Thoracic aorta (tissue), 2 donors: ENCODE data around the gene SSPN. TPM values are rescaled to one million over a fixed set of nuclear protein-coding genes. Genes with fewer than 3 reads are reported as not detected.

Experiments
- ATAC-seq: fragments of 150-250 bp; one replicate; pipeline ENCODE4 v1.8.0; 2017; ENCODE audit warnings: low read depth; ENCODE audit not compliant: insufficient number of reproducible peaks, low FRiP score
- DNase-seq: peaks from one replicate; pipeline ENCODE4 v3.0.0-alpha.2; 2020; ENCODE audit warnings: low spot score
- H3K27ac ChIP-seq, 2 donors: fragments of 200-600 bp; sonication (generic); 1 replicate in 1 of 2; 2 replicates in 1 of 2; pipeline ENCODE4 v1.5.1; 2016; ENCODE audit warnings: mild to moderate bottlenecking in 2 of 2, moderate library complexity in 2 of 2
- H3K27me3 ChIP-seq: fragments of 200-600 bp; sonication (generic); replicated peaks from 2 replicates; pipeline ENCODE4 v1.6.0; 2016; ENCODE audit warnings: mild to moderate bottlenecking; ENCODE audit not compliant: insufficient read depth
- H3K36me3 ChIP-seq: fragments of 200-600 bp; sonication (generic); one replicate; pipeline ENCODE4 v1.5.1; 2016
- H3K4me1 ChIP-seq, 2 donors: fragments of 200-600 bp; sonication (generic); 1 replicate in 1 of 2; 2 replicates in 1 of 2; pipeline versions ENCODE4 v1.5.1 to v1.6.0; 2016; ENCODE audit warnings: low read depth in 2 of 2, mild to moderate bottlenecking in 1 of 2; ENCODE audit not compliant: control insufficient read depth in 1 of 2
- H3K4me3 ChIP-seq: fragments of 200-600 bp; sonication (generic); 2 replicates; pipeline ENCODE4 v1.5.1; 2016; ENCODE audit warnings: mild to moderate bottlenecking
- H3K9me3 ChIP-seq: fragments of 200-600 bp; sonication (generic); 2 replicates; pipeline ENCODE4 v1.5.1; 2016
- total RNA-seq, 2 donors: library from RNA; depleted of rRNA; stranded (reverse); fragments of >200 nt; gene quantifications; one replicate each; pipeline versions ENCODE4 v1.1.0 to v1.2.3, GENCODE V29; 2016
- TF ChIP-seq, protein P1 (sequence below): fragments of 200-600 bp; sonication (generic); IDR thresholded peaks from one replicate; pipeline ENCODE4 v1.5.1; 2019; ENCODE audit warnings: antibody characterized with exemption

The SSPN gene
- total RNA-seq, 2 donors from 2014 or later, result 36.7 to 50.9 TPM

GRCh38 chr12:26153421-26154154 lies 41.8 kb upstream of the SSPN start:
- H3K4me3 ChIP-seq, result peak overlapping the region; percentile 42
- H3K9me3 ChIP-seq, result no peaks in the 10 kb centered on the region
- peak overlapping the region; percentile 57 to 73 for H3K27ac ChIP-seq
- TF ChIP-seq, protein P1, sequence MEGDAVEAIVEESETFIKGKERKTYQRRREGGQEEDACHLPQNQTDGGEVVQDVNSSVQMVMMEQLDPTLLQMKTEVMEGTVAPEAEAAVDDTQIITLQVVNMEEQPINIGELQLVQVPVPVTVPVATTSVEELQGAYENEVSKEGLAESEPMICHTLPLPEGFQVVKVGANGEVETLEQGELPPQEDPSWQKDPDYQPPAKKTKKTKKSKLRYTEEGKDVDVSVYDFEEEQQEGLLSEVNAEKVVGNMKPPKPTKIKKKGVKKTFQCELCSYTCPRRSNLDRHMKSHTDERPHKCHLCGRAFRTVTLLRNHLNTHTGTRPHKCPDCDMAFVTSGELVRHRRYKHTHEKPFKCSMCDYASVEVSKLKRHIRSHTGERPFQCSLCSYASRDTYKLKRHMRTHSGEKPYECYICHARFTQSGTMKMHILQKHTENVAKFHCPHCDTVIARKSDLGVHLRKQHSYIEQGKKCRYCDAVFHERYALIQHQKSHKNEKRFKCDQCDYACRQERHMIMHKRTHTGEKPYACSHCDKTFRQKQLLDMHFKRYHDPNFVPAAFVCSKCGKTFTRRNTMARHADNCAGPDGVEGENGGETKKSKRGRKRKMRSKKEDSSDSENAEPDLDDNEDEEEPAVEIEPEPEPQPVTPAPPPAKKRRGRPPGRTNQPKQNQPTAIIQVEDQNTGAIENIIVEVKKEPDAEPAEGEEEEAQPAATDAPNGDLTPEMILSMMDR, result peak; percentile 46
- no peaks in the 10 kb centered on the region for H3K36me3 ChIP-seq
- H3K4me1 ChIP-seq, result peaks cover 18 to 42% of the 10 kb centered on the region in 2 donors
- DNase-seq (peak; percentile 13), ATAC-seq (peak; percentile 97)
- H3K27me3 ChIP-seq, result no peaks in the 10 kb centered on the region

DNA sequence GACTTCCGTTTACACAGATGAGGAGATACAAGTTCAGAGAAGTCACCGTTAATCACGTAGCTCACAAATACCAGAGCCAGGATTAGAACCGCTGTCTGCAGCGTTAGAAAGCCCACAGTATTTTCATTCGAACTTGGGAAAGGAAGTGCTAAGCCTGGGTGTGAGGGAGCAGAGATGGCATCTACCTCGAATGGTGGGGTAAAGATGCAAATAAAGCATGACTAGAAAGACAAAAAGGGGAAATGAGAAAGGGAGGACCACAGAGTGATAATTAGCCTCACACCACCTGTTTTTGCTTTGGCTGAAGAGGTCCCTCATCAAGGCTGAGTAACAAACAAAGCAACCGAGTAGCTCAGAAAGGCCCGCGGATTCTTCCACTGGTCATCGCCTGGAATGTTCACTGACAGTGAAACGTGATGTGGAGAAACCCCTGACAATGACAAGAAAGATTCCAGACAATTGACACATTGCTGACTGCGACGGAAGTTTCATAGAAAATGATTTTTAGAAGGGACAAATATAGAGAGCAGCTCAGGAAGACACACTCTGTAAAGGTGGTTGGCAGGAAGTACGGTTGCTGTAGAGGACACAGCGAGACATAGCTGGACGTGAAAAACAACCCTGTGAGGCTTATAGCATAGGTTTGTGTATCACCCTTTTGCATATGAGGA lies 39.0 kb upstream of the SSPN start:
- ATAC-seq, result no peak
- no peaks in the 10 kb centered on the region for H3K36me3 ChIP-seq
- DNase-seq, result no peak
- no peaks in the 10 kb centered on the region for H3K27me3 ChIP-seq
- peaks cover 15 to 26% of the 10 kb centered on the region in 2 donors for H3K4me1 ChIP-seq
- H3K4me3 ChIP-seq, result no peak overlapping the region
- H3K9me3 ChIP-seq, result no peaks in the 10 kb centered on the region
- TF ChIP-seq, protein P1, result no peak
- no peak overlapping the region for H3K27ac ChIP-seq

DNA sequence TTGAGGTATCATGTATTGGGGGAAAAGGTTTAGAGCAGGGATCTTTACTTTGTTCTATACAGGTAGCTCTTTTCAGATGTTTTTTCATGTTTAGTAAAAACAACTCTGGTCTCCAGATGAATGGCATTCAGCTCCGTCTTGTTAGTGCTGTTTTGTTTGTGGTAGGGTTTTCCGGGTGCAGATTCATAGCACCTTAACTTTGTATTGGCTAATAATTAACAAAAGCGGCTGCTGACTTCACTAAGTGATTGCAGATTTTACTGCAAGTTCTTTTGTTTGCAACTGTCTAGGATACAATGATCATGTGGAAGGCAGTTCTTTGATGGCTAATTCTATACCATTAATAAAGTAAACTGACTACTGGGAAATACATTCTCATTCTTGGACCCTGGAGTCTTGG lies 38.4 kb upstream of the SSPN start:
- TF ChIP-seq, protein P1, result no peak
- Histone ChIP-seq H3K4me1 (peaks cover 10 to 20% of the 10 kb centered on the region in 2 donors), H3K4me3 (no peak overlapping the region), H3K27me3 (no peaks in the 10 kb centered on the region), H3K27ac (no peak overlapping the region), H3K9me3 (no peaks in the 10 kb centered on the region), H3K36me3 (no peaks in the 10 kb centered on the region)
- ATAC-seq, result no peak
- no peak for DNase-seq

DNA sequence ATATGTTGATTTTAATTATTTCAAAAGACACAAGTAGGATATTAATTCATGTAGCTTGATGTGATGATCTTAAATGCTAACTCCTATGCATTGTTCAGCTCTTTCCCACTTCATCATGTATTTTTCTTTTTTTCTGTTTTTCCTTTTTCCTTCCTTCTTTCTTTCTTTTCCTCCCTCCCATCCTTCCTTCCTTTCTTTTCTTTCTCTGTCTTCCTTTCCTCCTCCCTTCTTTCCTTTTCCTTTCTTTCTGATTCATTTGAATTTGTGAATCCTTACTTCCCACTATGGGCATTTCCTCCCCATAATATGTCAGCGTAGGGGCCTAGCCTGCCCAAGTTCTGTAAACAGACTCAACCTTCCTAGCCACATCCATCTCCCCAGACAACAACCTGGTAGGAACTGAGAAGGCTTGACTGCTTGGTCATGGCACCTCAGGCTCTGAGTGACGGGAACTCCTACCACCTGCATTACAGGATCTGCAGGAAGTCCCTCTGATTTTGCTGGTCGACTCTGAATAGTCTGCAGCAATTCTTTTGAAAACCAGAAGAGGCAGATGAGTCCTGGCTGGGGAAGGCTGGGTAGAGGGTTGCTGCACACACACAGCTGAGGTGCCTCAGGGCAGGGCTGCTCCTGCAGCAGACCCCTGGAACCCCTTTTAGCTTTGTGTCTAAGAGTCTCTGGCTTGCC lies 37.2 kb upstream of the SSPN start:
- H3K36me3 ChIP-seq, result no peaks in the 10 kb centered on the region
- TF ChIP-seq, protein P1, result no peak

DNA sequence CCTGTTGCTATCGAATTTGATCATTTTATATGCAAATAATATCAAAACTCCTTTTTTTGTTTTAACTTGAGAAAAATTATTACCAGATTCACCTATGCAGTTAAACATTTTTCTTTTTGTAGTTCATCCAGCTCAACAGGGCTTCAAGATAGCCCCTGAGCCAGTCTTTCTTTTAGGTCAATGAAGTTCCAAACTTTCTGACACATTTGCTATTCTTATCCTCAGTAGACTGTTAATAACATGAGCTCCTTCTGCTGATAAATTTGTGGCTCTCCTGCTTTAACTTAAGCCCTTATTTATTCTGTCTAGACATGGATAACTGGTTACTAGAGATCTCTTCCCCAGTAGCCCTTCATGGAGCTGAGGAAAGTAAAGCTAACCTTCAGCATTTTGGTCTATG lies 33.2 kb upstream of the SSPN start:
- TF ChIP-seq, protein P1, result no peak
- Histone ChIP-seq H3K27me3 (no peaks in the 10 kb centered on the region), H3K9me3 (no peaks in the 10 kb centered on the region), H3K4me1 (no peaks in the 10 kb centered on the region), H3K27ac (no peak overlapping the region), H3K4me3 (no peak overlapping the region), H3K36me3 (no peaks in the 10 kb centered on the region)
- no peak for DNase-seq
- no peak for ATAC-seq

More for the DNA sequence above, 37.2 kb upstream of the SSPN start:
- Histone ChIP-seq H3K4me1 (peaks cover 3 to 11% of the 10 kb centered on the region in 2 donors), H3K27me3 (no peaks in the 10 kb centered on the region), H3K9me3 (no peaks in the 10 kb centered on the region), H3K27ac (no peak overlapping the region), H3K4me3 (no peak overlapping the region)
- no peak for DNase-seq
- no peak for ATAC-seq
